ENCODE data around the gene CAMKK2. TPM values are rescaled to one million over a fixed set of nuclear protein-coding genes. Genes with fewer than 3 reads are reported as not detected.

Gene CAMKK2
- total and polyA plus RNA-seq, 8 donors, result 9.3 to 26.7 (median 13.0) TPM

DNA sequence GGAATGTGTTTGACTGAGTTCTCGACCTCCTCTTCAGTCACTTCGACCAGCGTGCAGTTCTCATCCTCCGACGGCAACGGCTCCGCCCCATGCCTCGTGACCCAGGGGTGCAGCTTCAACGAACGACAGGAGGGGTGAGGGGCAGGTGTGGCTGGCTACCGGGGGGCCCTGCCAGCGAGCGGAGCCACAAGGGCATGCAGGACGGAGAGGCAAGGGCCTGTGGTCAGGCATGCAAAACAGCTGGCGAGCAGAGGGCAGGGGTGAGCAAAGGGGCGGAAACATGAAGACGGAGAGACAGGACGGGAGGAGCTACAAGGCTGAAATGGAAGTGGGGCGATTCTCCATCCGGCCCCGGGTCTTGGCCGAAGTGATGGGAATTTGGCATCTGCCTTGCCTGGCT lies 47.9 kb downstream of the CAMKK2 start:
- Histone ChIP-seq H3K4me1 (no peaks in the 10 kb centered on the region), H3K36me3 (peaks cover 0 to 26% (median 12%) of the 10 kb centered on the region in 3 donors), H3K27ac (no peak overlapping the region), H3K27me3 (no peaks in the 10 kb centered on the region), H3K4me3 (no peak overlapping the region), H3K9me3 (no peaks in the 10 kb centered on the region)
- ATAC-seq, result no peak
- peak in 1 of 6 donors; percentile 48 for DNase-seq
- TF ChIP-seq, protein P1, sequence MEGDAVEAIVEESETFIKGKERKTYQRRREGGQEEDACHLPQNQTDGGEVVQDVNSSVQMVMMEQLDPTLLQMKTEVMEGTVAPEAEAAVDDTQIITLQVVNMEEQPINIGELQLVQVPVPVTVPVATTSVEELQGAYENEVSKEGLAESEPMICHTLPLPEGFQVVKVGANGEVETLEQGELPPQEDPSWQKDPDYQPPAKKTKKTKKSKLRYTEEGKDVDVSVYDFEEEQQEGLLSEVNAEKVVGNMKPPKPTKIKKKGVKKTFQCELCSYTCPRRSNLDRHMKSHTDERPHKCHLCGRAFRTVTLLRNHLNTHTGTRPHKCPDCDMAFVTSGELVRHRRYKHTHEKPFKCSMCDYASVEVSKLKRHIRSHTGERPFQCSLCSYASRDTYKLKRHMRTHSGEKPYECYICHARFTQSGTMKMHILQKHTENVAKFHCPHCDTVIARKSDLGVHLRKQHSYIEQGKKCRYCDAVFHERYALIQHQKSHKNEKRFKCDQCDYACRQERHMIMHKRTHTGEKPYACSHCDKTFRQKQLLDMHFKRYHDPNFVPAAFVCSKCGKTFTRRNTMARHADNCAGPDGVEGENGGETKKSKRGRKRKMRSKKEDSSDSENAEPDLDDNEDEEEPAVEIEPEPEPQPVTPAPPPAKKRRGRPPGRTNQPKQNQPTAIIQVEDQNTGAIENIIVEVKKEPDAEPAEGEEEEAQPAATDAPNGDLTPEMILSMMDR (IDR thresholded peaks at IDR 0.05), result no peak
- FAIRE-seq, result no peak
- WGBS, 2 donors, result 91 to 95% methylated on average over 21 to 22 of the region's 22 CpGs
- intact Hi-C loops (cut with DNase I), result no loop called here

DNA sequence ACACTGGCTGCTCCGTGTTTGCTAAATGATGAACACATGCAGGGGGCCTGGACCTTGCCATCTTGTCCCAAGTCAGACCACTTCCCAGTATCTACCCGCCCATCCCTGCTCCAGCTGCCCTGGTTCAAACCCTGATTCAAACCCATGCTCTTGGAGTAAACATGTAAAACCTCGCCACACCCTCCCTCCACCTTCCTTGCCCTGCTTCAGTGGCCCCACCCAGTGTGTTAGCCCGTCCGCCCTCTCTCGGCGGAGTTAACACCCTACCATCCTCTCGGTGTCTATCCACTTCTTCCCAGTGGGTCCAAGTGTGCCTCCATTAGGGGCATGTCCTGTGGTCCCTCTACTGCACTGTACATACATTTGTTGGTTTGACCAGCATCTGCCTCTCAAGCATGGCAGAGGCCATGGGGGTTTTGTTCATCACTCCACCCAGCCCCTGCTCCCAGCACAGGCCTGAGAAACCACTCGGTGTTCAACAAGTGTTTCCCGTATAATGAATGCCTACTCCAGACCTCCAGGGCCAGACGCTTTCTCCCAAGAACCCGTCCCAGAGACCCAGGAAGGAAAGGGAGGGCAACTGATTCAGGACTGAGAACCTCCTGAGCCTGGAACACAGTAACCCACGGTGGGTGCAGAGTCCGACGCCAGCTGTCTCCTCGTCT lies 49.5 kb downstream of the CAMKK2 start:
- no peaks in the 10 kb centered on the region for H3K27me3 ChIP-seq
- FAIRE-seq, result no peak
- no peaks in the 10 kb centered on the region for H3K9me3 ChIP-seq
- no peak for ATAC-seq
- H3K36me3 ChIP-seq, result peaks cover 0 to 18% (median 9%) of the 10 kb centered on the region in 3 donors
- no peak for DNase-seq
- intact Hi-C loops (cut with DNase I), result no loop called here
- H3K4me1 ChIP-seq, result no peaks in the 10 kb centered on the region
- H3K4me3 ChIP-seq, result no peak overlapping the region
- H3K27ac ChIP-seq, result no peak overlapping the region
- TF ChIP-seq, protein P1 (IDR thresholded peaks at IDR 0.05), result no peak
- WGBS, 2 donors, result 93 to 95% methylated on average over 16 of the region's 16 CpGs

DNA sequence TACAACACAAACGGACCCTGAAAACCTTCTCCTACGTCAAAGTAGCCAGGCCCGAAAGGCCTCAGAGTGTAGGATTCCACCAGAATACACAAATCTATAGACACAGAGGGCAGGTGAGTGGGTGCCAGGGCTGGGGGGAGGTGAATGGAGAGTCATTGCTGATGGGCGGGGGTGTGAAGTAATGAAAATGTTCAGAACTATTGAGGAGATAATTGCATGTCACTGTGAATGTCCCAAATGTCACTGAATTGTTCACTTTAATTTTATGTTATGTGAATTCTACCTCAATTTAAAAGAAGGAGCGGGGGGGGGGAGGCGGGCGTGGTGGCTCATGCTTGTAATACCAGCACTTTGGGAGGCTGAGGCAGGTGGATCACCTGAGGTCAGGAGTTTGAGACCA lies 50.6 kb downstream of the CAMKK2 start:
- no peak overlapping the region for H3K27ac ChIP-seq
- TF ChIP-seq, protein P1 (IDR thresholded peaks at IDR 0.05), result no peak
- FAIRE-seq (no peak), ATAC-seq (no peak), DNase-seq (peak in 1 of 6 donors; percentile 5)
- no peaks in the 10 kb centered on the region for H3K9me3 ChIP-seq
- H3K4me3 ChIP-seq, result no peak overlapping the region
- H3K36me3 ChIP-seq, result peaks cover 0 to 18% (median 9%) of the 10 kb centered on the region in 3 donors
- 93 to 94% methylated on average over 7 of the region's 7 CpGs for WGBS, 2 donors
- no peaks in the 10 kb centered on the region for H3K27me3 ChIP-seq
- no peaks in the 10 kb centered on the region for H3K4me1 ChIP-seq
- intact Hi-C loops (cut with DNase I), result no loop called here

DNA sequence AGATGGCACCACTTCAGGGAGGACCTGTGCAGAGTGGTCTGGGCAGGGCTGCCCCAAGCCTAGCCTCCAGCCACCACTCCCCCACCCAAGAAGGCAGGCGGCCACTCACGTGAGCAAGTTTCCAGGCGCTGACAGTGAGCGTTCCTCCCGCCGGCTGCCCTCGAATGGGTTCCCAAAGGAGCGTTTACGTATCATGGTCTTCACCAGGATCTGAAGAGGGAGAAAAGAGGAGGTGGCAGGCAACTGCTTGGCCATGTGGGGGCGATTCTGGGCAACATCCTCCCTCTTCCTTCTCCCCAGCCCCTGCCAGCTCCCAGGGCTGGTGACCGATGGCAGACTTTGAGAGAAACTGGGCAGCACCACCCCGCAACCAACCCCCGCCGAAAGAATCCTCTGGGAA lies 51.5 kb downstream of the CAMKK2 start:
- intact Hi-C loops (cut with DNase I), result no loop called here
- Histone ChIP-seq H3K27ac (no peak overlapping the region), H3K4me1 (no peaks in the 10 kb centered on the region), H3K27me3 (no peaks in the 10 kb centered on the region), H3K36me3 (peaks cover 0 to 15% (median 9%) of the 10 kb centered on the region in 3 donors), H3K4me3 (no peak overlapping the region), H3K9me3 (no peaks in the 10 kb centered on the region)
- DNase-seq (peak in 1 of 6 donors; percentile 49), ATAC-seq (no peak), FAIRE-seq (no peak)
- TF ChIP-seq, protein P1 (IDR thresholded peaks at IDR 0.05), result no peak
- 92 to 98% methylated on average over 14 of the region's 14 CpGs for WGBS, 2 donors
